Panc1 (cell line): Measurements from ENCODE around the gene BTBD2.

Source experiments
- SIN3A ChIP-seq: IDR thresholded peaks from 2 replicates; pipeline ENCODE4 v1.6.1; 2012; ENCODE audit warnings: low read depth, mild to moderate bottlenecking, low read length, moderate library complexity, borderline replicate concordance; ENCODE audit not compliant: insufficient read depth
- TF ChIP-seq, protein P1 (sequence below): fragments of 450-650 bp; IDR thresholded peaks from 2 replicates; pipeline ENCODE4 v1.5.1; 2017; ENCODE audit warnings: mild to moderate bottlenecking
- TF ChIP-seq, protein P2 (sequence below), 2 experiments: IDR thresholded peaks; 2 replicates each; pipeline ENCODE4 v1.6.1; 2011 to 2012; ENCODE audit warnings: low read depth in 2 of 2, control low read depth in 1 of 2, low read length in 1 of 2, mild to moderate bottlenecking in 1 of 2, moderate library complexity in 1 of 2; ENCODE audit not compliant: insufficient read depth in 1 of 2

DNA sequence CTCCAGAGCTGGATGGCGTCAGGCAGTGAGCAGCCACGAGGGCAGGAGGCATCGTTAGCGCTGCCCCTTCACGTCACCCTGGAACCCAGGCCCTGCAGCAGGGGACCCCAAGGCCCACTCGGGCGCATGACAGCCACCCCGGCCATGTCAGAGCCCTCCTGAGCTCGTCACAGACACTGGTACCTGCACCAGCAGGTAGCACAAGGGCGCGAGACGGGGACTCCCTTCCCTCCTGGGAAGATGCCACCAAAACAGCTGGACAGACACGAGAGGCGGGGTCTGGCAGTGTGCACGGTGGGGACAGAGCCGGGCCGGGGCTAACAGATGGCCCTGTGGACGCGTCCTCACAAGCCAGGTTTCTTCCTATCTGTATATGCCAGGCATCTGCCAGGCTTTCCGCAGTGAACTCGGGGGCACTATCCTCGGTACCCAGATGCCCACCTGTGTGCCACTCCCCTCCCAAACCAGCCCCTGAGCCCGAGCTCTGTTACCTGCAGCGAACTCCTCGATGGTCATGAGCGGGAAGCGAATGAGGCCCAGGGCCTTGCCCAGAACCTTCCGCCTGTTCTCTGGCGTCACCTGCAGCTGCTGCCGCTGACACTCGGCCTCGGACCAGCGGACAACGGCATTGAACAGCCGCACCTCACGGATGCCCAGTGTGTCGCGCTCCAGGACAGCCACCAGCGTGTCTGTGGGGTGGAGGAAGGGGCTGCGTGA, 25.8 kb downstream of the BTBD2 start:
- TF ChIP-seq, protein P1, sequence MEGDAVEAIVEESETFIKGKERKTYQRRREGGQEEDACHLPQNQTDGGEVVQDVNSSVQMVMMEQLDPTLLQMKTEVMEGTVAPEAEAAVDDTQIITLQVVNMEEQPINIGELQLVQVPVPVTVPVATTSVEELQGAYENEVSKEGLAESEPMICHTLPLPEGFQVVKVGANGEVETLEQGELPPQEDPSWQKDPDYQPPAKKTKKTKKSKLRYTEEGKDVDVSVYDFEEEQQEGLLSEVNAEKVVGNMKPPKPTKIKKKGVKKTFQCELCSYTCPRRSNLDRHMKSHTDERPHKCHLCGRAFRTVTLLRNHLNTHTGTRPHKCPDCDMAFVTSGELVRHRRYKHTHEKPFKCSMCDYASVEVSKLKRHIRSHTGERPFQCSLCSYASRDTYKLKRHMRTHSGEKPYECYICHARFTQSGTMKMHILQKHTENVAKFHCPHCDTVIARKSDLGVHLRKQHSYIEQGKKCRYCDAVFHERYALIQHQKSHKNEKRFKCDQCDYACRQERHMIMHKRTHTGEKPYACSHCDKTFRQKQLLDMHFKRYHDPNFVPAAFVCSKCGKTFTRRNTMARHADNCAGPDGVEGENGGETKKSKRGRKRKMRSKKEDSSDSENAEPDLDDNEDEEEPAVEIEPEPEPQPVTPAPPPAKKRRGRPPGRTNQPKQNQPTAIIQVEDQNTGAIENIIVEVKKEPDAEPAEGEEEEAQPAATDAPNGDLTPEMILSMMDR: no peak
- no peak for TF ChIP-seq SIN3A
- TF ChIP-seq, protein P2, sequence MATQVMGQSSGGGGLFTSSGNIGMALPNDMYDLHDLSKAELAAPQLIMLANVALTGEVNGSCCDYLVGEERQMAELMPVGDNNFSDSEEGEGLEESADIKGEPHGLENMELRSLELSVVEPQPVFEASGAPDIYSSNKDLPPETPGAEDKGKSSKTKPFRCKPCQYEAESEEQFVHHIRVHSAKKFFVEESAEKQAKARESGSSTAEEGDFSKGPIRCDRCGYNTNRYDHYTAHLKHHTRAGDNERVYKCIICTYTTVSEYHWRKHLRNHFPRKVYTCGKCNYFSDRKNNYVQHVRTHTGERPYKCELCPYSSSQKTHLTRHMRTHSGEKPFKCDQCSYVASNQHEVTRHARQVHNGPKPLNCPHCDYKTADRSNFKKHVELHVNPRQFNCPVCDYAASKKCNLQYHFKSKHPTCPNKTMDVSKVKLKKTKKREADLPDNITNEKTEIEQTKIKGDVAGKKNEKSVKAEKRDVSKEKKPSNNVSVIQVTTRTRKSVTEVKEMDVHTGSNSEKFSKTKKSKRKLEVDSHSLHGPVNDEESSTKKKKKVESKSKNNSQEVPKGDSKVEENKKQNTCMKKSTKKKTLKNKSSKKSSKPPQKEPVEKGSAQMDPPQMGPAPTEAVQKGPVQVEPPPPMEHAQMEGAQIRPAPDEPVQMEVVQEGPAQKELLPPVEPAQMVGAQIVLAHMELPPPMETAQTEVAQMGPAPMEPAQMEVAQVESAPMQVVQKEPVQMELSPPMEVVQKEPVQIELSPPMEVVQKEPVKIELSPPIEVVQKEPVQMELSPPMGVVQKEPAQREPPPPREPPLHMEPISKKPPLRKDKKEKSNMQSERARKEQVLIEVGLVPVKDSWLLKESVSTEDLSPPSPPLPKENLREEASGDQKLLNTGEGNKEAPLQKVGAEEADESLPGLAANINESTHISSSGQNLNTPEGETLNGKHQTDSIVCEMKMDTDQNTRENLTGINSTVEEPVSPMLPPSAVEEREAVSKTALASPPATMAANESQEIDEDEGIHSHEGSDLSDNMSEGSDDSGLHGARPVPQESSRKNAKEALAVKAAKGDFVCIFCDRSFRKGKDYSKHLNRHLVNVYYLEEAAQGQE (IDR thresholded peaks at IDR 0.05; ENCODE audit: insufficient read depth in 1 of 2, low read depth in 2 of 2, low read length in 1 of 2): no peak
